Bronchial epithelial cell (primary cell): ENCODE measurements around the gene MVB12A. TPM values are rescaled to one million over a fixed set of nuclear protein-coding genes. Genes with fewer than 3 reads are reported as not detected.

Experiments
- DNase-seq: peaks from one replicate; pipeline ENCODE4 v3.0.0-alpha.2; 2010; ENCODE audit warnings: low read depth
- FAIRE-seq: peaks from 2 replicates; lab custom pipeline; 2011; peaks lifted over from hg19 to GRCh38; lab: Jason Lieb, UNC
- H3K27me3 ChIP-seq: 2 replicates; pipeline ENCODE4 v1.5.1; 2011; ENCODE audit warnings: low read length; ENCODE audit not compliant: control insufficient read depth, insufficient read depth
- H3K36me3 ChIP-seq: 2 replicates; pipeline ENCODE4 v1.5.1; 2011; ENCODE audit warnings: low read length; ENCODE audit not compliant: control insufficient read depth, insufficient read depth
- H3K4me3 ChIP-seq: 2 replicates; pipeline ENCODE4 v1.5.1; 2011; ENCODE audit warnings: mild to moderate bottlenecking, low read depth, low read length, control low read depth
- total RNA-seq: library from RNA; depleted of rRNA; stranded (reverse); fragments of >200 nt; gene quantifications from 2 replicates; pipeline ENCODE4 v1.2.1, GENCODE V29; 2014
- TF ChIP-seq, protein P1 (sequence below): IDR thresholded peaks from 2 replicates; pipeline ENCODE4 v1.5.1; 2011; ENCODE audit warnings: mild to moderate bottlenecking, moderate library complexity, low read length, control low read depth, inconsistent platforms; ENCODE audit not compliant: insufficient read depth, severe bottlenecking

MVB12A gene
- total RNA-seq, 1 donor from 2014 or later, result 22.9 TPM

DNA sequence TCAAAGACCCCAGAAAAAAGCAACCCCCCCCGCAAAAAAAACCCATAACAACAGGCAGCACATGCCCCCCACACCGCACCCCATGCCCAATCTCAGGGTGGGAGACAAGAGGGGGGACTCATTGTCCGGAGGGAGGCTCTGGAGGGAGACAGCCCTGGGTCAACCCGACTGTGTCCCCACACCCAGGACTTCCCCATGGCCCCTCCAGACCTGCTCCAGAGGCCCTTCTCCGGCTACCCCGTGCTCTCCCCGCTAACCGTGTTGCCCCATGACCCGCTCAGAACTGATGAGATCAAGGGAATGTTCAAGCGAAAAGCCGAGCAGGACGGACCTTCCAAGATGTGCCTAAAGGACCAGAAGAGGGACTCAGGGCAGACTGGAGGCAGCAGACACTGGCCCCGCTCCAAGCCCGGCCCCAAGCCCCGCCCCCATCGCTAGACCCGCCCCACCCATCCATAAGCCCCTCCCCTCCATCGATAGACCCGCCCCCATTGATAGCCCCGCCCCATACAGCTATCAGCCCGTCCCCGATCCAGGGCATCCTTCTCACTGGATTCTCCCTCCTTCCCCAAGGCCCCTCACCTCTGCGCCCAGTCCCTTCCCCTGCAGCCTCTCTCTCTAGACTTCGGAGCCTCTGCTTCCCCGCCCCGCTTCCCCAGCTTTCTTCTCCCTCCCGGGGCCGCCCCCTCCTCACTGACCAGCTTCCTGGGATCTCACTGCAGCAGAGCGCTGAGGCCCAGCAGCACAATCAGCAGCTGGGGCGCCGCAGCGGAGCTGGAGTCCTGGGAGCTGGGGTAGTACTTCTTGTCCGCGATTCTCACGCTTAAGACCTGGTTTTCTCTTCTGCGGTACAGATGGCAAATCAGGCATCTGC, 16.6 kb upstream of the MVB12A start:
- TF ChIP-seq, protein P1, sequence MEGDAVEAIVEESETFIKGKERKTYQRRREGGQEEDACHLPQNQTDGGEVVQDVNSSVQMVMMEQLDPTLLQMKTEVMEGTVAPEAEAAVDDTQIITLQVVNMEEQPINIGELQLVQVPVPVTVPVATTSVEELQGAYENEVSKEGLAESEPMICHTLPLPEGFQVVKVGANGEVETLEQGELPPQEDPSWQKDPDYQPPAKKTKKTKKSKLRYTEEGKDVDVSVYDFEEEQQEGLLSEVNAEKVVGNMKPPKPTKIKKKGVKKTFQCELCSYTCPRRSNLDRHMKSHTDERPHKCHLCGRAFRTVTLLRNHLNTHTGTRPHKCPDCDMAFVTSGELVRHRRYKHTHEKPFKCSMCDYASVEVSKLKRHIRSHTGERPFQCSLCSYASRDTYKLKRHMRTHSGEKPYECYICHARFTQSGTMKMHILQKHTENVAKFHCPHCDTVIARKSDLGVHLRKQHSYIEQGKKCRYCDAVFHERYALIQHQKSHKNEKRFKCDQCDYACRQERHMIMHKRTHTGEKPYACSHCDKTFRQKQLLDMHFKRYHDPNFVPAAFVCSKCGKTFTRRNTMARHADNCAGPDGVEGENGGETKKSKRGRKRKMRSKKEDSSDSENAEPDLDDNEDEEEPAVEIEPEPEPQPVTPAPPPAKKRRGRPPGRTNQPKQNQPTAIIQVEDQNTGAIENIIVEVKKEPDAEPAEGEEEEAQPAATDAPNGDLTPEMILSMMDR, result no peak
- Histone ChIP-seq H3K27me3 (no peaks in the 10 kb centered on the region), H3K4me3 (no peak overlapping the region)

DNA sequence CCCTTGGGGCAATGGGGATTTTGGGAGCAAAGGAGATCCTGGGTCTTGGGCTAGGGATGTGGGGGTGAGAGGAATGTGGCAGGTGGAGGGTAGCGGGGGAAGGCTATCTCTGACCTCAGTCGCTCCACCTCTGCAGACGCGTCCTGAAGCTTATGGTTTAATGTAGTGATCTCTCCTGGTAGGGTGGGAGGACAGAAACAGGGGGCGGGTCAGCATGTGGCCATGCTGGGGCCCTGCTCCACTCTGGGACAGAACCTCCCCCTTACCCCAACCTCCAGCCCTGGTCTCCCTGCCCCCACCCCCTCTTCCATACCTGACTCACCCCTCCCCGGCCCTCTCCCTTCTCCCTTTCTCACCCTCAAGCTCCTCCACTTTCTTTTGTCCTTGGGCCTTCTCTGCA, 15.8 kb upstream of the MVB12A start:
- FAIRE-seq, result no peak
- no peak for DNase-seq
- no peak overlapping the region for H3K4me3 ChIP-seq
- H3K27me3 ChIP-seq, result no peaks in the 10 kb centered on the region
- TF ChIP-seq, protein P1, result no peak
- H3K36me3 ChIP-seq, result no peaks in the 10 kb centered on the region

More for the DNA sequence above, 16.6 kb upstream of the MVB12A start:
- H3K36me3 ChIP-seq, result no peaks in the 10 kb centered on the region
- no peak for DNase-seq
- FAIRE-seq, result no peak

DNA sequence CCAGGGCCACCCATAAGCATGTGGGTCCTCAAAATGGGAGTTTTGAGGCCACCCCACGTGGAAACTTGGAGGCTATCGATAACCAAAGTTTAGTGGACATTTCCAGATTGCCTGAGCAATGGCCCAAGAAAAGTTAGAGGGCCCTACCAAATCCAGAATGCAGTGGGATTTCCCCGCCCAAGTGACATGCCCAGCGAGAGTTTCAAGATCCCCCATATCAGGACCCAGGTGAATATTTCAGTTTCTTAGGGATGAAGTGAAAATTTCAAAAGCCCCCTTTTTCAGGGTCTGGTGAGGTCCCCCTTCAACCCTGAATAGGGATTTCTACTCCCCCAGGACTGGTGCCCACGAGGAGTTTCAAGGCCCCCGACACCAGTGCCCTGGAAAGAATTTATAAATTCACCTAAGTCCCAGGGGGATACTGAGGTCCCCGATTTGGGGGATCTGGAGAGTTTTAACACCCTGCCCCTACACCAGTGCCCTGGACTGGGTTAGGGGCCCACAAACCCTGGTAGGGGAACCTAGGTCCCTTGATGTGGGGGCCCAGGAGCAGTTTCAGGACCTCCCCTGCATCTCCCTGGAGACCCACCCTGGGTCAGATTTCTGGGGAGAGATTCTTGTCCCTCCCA, 15.1 kb upstream of the MVB12A start:
- H3K4me3 ChIP-seq, result no peak overlapping the region
- FAIRE-seq, result no peak

DNA sequence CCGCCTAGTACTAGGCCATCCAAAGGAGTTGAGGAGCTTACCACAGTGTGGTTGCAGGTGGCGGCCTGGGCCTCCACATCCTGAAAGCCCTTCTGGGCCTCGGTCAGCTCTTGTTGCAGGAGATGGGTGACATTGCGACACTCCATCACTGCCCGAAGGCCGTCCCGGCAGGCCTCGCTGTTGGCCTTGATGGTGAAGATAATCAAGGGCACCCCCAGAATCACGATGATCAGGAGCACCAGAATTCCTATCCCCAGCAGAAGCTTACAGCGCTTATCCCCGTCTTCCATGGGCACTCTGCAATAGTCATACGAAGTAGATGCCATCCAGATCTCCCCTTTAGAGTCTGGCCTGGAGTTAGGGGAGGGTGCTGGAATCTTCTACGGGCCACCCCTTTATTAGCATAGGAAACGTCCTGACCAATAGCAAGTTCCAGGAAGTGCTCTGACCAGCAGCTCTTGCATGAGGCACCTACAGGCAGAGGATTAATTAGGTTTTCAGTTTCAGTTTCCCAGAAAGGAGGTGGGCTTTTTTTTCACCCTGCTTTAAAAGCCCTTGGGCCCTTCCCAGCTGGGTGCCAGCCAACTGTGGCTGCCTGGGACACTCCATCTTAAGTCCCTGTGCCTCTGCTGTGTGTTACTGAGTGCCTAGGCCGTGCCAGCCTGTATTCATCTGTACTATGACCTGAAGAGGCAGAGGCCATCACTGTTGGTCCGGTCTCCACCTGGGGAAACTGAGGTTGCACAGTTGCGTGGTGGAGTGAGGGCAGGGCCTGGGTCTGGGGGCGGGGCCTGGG, 14.4 kb upstream of the MVB12A start, which contains the start of gene BST2:
Gene BST2, minus strand, starts transcription at position 381 of the 796 bp plus-strand sequence. Its CDS starts 55 bp downstream, at position 326.
- no peaks in the 10 kb centered on the region for H3K27me3 ChIP-seq
- H3K36me3 ChIP-seq, result no peaks in the 10 kb centered on the region
- FAIRE-seq (no peak), DNase-seq (no peak)
- TF ChIP-seq, protein P1, result no peak
- no peak within 1 kb of the TSS for H3K4me3 ChIP-seq

More for the DNA sequence above, 15.1 kb upstream of the MVB12A start:
- TF ChIP-seq, protein P1, result no peak
- Histone ChIP-seq H3K27me3 (no peaks in the 10 kb centered on the region), H3K36me3 (no peaks in the 10 kb centered on the region)
- DNase-seq, result no peak

DNA sequence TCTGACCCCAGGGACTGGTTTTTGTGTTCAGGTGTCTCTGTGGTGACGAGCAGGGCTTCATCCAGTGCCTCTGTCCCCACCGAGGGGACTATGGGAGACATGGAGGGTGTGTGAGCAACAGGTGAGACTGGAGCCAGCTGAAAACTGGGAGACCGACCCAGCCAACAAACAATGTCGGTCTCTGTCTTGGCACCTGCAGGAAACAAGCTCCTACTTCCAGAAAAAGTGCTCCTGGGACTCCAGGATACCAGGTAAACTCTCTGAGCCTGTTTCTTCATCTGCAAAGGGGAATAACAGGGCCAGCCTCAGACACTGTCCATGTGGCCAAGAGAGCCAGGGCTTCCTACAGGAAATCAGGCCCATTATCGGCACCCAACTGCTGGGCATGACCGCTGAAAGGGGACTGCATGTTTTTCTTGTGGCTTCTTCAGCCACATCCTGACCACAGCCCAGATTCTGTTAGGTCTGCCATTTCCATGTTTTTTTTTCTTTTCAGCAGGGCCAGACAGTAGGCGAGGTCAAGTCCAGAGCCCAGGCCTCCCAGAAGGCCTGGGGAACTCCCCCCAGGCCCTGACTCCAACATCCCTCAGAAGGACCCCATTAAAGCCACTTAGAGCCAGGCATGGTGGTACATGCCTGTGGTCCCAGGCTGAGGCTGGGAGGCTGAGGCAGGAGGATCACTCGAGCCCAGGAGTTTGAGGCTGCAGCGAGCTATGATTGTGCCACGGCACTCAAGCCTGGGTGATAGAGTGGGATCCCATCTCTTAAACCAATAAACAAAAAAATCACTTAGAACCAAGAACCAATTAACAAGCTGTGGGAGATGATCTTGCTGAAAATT, 13.6 kb upstream of the MVB12A start:
- no peak for FAIRE-seq
- TF ChIP-seq, protein P1, result no peak
- H3K27me3 ChIP-seq, result no peaks in the 10 kb centered on the region
- DNase-seq, result no peak
- no peak overlapping the region for H3K4me3 ChIP-seq
- H3K36me3 ChIP-seq, result no peaks in the 10 kb centered on the region
